K562 (cell line): ENCODE results near the gene NKIRAS1. TPM values are rescaled to one million over a fixed set of nuclear protein-coding genes. Genes with fewer than 3 reads are reported as not detected.
A peak's percentile ranks its signal among the peaks of the same experiment; 100 is the strongest.

ENCODE experiments used
- BRD4 ChIP-seq: fragments of 200-600 bp; sonication (generic); IDR thresholded peaks from 2 replicates; pipeline ENCODE4 v1.6.1; 2017; ENCODE audit warnings: inconsistent platforms
- CTBP1 ChIP-seq: fragments of 450-650 bp; IDR thresholded peaks from 2 replicates; pipeline ENCODE4 v1.6.1; 2016; ENCODE audit warnings: borderline replicate concordance
- GATA2 ChIP-seq: sonication (generic); formaldehyde crosslinking; IDR thresholded peaks from 2 replicates; pipeline ENCODE4 v1.4.0; 2020; ENCODE audit warnings: mild to moderate bottlenecking, missing genetic modification reagents
- HNRNPK ChIP-seq: fragments of 200-400 bp; formaldehyde crosslinking; IDR thresholded peaks from one replicate; pipeline ENCODE4 v1.6.1; 2018; ENCODE audit warnings: mild to moderate bottlenecking, low read depth, low read length; ENCODE audit not compliant: poor library complexity, severe bottlenecking
- KHSRP ChIP-seq: fragments of 450-650 bp; IDR thresholded peaks from 2 replicates; pipeline ENCODE4 v1.6.1; 2017
- MTA3 ChIP-seq: fragments of 450-650 bp; formaldehyde crosslinking; IDR thresholded peaks from 2 replicates; pipeline ENCODE4 v1.6.1; 2017; ENCODE audit warnings: mild to moderate bottlenecking, borderline replicate concordance
- MYNN ChIP-seq, 2 experiments: sonication (generic); formaldehyde crosslinking in 1 of 2; IDR thresholded peaks; 2 replicates each; pipeline versions ENCODE4 v1.5.0 to v1.6.1; 2016 to 2020; ENCODE audit warnings: antibody characterized with exemption in 1 of 2, missing genetic modification reagents in 1 of 2
- NR3C1 ChIP-seq: sonication (generic); formaldehyde crosslinking; IDR thresholded peaks from 2 replicates; pipeline ENCODE4 v1.8.1; 2022; ENCODE audit warnings: missing genetic modification reagents
- RBM15 ChIP-seq: fragments of 200-400 bp; formaldehyde crosslinking; IDR thresholded peaks from 2 replicates; pipeline ENCODE4 v1.6.1; 2018; ENCODE audit warnings: mild to moderate bottlenecking, low read length, moderate library complexity; ENCODE audit not compliant: insufficient read depth
- SETDB1 ChIP-seq: IDR thresholded peaks from one replicate; pipeline ENCODE4 v1.6.1; 2012; ENCODE audit warnings: low read length, control low read depth, inconsistent platforms
- SMAD1 ChIP-seq: fragments of 150-350 bp; IDR thresholded peaks from 2 replicates; pipeline ENCODE4 v1.6.1; 2014; ENCODE audit warnings: low read length, low read depth; ENCODE audit not compliant: partially characterized antibody
- ZBTB40 ChIP-seq, 2 experiments: fragments of 450-650 bp in 1 of 2; sonication (generic) in 1 of 2; formaldehyde crosslinking in 1 of 2; IDR thresholded peaks; 2 replicates each; pipeline versions ENCODE4 v1.7.1 to v1.9.0; 2016 to 2022; ENCODE audit warnings: inconsistent platforms in 1 of 2, mild to moderate bottlenecking in 1 of 2, missing genetic modification reagents in 1 of 2
- ZNF431 ChIP-seq: sonication (generic); formaldehyde crosslinking; IDR thresholded peaks from 2 replicates; pipeline ENCODE4 v1.8.0; 2022; ENCODE audit warnings: mild to moderate bottlenecking, missing genetic modification reagents
- polyA plus RNA-seq, 8 experiments: library from polyadenylated mRNA; depleted of rRNA in 4 of 8; stranded (reverse) in 5 of 8; unstranded in 3 of 8; fragments of >200 nt; fragmentation: Nextera tagmentation in 2 of 8; fragmentation: Illumina TruSeq in 1 of 8; extraction: Ambion mirVana in 2 of 8; extraction: Trizol in 1 of 8; gene quantifications; 2 replicates each; pipeline versions ENCODE4 v1.2.1 to v1.2.3, GENCODE V29; 2011 to 2014; ENCODE audit warnings: inconsistent platforms in 1 of 8, missing spikeins in 1 of 8
- total RNA-seq, 7 experiments: library from RNA; depleted of rRNA in 6 of 7; stranded (reverse); fragments of >200 nt in 6 of 7; fragmentation: Illumina TruSeq in 2 of 7; extraction: Trizol in 2 of 7; gene quantifications; 2 replicates each; pipeline versions ENCODE4 v1.2.1 to v1.2.3, GENCODE V29; 2011 to 2021; ENCODE audit warnings: low replicate concordance in 1 of 7
- TF ChIP-seq, protein P1 (sequence below), 2 experiments: fragments of 450-650 bp; conservative IDR thresholded peaks; 2 replicates each; pipeline ENCODE4 v1.6.1; 2017; ENCODE audit warnings: mild to moderate bottlenecking in 2 of 2, moderate library complexity in 2 of 2
- TF ChIP-seq, protein P2 (sequence below): fragments of 250-450 bp; sonication (Bioruptor Pico); IDR thresholded peaks from 2 replicates; pipeline ENCODE4 v1.8.0; 2022; ENCODE audit warnings: moderate library complexity, mild to moderate bottlenecking, inconsistent platforms

Gene NKIRAS1
- total and polyA plus RNA-seq, 9 of the 15 experiments (the other 6 are each of a cell fraction or from before 2014, with no cell fraction given), result 5.1 to 10.3 (median 6.3) TPM

GRCh38 chr3:23945913-23946687, 29.3 kb upstream of the NKIRAS1 start (continued):
- TF ChIP-seq NR3C1 (CRISPR knock-in tag), result peak; percentile 16; the same call in 1 of the 2 replicates
- TF ChIP-seq, protein P1, sequence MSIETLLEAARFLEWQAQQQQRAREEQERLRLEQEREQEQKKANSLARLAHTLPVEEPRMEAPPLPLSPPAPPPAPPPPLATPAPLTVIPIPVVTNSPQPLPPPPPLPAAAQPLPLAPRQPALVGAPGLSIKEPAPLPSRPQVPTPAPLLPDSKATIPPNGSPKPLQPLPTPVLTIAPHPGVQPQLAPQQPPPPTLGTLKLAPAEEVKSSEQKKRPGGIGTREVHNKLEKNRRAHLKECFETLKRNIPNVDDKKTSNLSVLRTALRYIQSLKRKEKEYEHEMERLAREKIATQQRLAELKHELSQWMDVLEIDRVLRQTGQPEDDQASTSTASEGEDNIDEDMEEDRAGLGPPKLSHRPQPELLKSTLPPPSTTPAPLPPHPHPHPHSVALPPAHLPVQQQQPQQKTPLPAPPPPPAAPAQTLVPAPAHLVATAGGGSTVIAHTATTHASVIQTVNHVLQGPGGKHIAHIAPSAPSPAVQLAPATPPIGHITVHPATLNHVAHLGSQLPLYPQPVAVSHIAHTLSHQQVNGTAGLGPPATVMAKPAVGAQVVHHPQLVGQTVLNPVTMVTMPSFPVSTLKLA (conservative IDR thresholded peaks at IDR 0.05), result peak; percentile 98 to 100
- peak; percentile 68; the same call in 1 of the 2 replicates for TF ChIP-seq ZBTB40 (IDR thresholded peaks at IDR 0.05)
- peak; percentile 31; the same call in 1 of the 2 replicates for TF ChIP-seq ZBTB40 (CRISPR knock-in tag; IDR thresholded peaks at IDR 0.05)
- TF ChIP-seq, protein P2, sequence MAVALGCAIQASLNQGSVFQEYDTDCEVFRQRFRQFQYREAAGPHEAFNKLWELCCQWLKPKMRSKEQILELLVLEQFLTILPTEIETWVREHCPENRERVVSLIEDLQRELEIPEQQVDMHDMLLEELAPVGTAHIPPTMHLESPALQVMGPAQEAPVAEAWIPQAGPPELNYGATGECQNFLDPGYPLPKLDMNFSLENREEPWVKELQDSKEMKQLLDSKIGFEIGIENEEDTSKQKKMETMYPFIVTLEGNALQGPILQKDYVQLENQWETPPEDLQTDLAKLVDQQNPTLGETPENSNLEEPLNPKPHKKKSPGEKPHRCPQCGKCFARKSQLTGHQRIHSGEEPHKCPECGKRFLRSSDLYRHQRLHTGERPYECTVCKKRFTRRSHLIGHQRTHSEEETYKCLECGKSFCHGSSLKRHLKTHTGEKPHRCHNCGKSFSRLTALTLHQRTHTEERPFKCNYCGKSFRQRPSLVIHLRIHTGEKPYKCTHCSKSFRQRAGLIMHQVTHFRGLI (CRISPR knock-in tag), result no peak
- TF ChIP-seq MTA3, result peak; percentile 79
- no peak; the same call in 1 of the 2 replicates for TF ChIP-seq MYNN (IDR thresholded peaks at IDR 0.05)
- TF ChIP-seq MYNN (CRISPR knock-in tag; IDR thresholded peaks at IDR 0.05), result no peak
- TF ChIP-seq SETDB1, result no peak
- peak; percentile 84 for TF ChIP-seq SMAD1
- TF ChIP-seq GATA2 (CRISPR knock-in tag), result no peak
- TF ChIP-seq ZNF431, result peak; percentile 88
- TF ChIP-seq KHSRP, result no peak
- peak; percentile 18 for TF ChIP-seq HNRNPK
- TF ChIP-seq RBM15, result no peak
- no peak for TF ChIP-seq BRD4
- TF ChIP-seq CTBP1, result peak; percentile 96
